ENCODE measurements around the gene MGP. TPM values are rescaled to one million over a fixed set of nuclear protein-coding genes. Genes with fewer than 3 reads are reported as not detected.

MGP gene
- total RNA-seq, 2 experiments from 2014 or later = 0.21 to 0.34 TPM

- ChIA-PET CTCF (interaction anchor here (0.8 to 2.1 kb wide), 3 partner anchors 8 to 368 kb away, joined by 3 to 10 read pairs (median 4); partner anchors contain the start of gene RERG), POLR2A (no interaction called here)
- Mint-ChIP-seq H3K36me3 (ENCODE audit: low read depth) (no peaks in the 10 kb centered on the region), H3K27me3 (ENCODE audit: low read depth) (no peaks in the 10 kb centered on the region), H3K4me1 (ENCODE audit: low read depth) (no peaks in the 10 kb centered on the region), H3K9me3 (ENCODE audit: insufficient read depth) (no peaks in the 10 kb centered on the region), H3K27ac (no peak overlapping the region), H3K4me3 (no peak overlapping the region)
- no peak for DNase-seq
- no peak for ATAC-seq
These were observed 32.8 kb downstream of the MGP start for GRCh38 chr12:14852880-14853279.

- Mint-ChIP-seq H3K9me3 (ENCODE audit: insufficient read depth) (no peaks in the 10 kb centered on the region), H3K4me1 (ENCODE audit: low read depth) (peaks cover 3% of the 10 kb centered on the region), H3K27ac (no peak overlapping the region), H3K27me3 (ENCODE audit: low read depth) (no peaks in the 10 kb centered on the region), H3K4me3 (no peak overlapping the region), H3K36me3 (ENCODE audit: low read depth) (no peaks in the 10 kb centered on the region)
- ChIA-PET CTCF (interaction anchor here (1.4 kb wide), 1 partner anchor 9 kb away, joined by 5 read pairs; no protein-coding TSS in a partner anchor), POLR2A (interaction anchor here (0.6 kb wide), 1 partner anchor 120 kb away, joined by 3 read pairs; no protein-coding TSS in a partner anchor)
- DNase-seq = no peak
- no peak for ATAC-seq
These were observed 34.6 kb downstream of the MGP start for GRCh38 chr12:14850929-14851663.

- CTCF ChIA-PET = interaction anchor here (0.7 to 6.7 kb wide), 5 partner anchors 9 to 420 kb away, joined by 3 to 89 read pairs (median 3); no protein-coding TSS in a partner anchor
- H3K4me1 Mint-ChIP-seq (ENCODE audit: low read depth) = peaks cover 4% of the 10 kb centered on the region
These were observed 36.0 kb downstream of the MGP start for GRCh38 chr12:14849661-14850060.

GRCh38 chr12:14846876-14847580 lies 38.6 kb downstream of the MGP start:
- no peak overlapping the region for H3K4me3 Mint-ChIP-seq
- H3K27me3 Mint-ChIP-seq (ENCODE audit: low read depth) = no peaks in the 10 kb centered on the region
- no peak for ATAC-seq
- ChIA-PET POLR2A (no interaction called here), CTCF (interaction anchor here (0.8 to 6.7 kb wide), 14 partner anchors 9 to 374 kb away, joined by 3 to 89 read pairs (median 3); partner anchors contain the start of genes ERP27 and RERG)
- H3K27ac Mint-ChIP-seq = no peak overlapping the region
- no peak for DNase-seq
- no peaks in the 10 kb centered on the region for H3K9me3 Mint-ChIP-seq (ENCODE audit: insufficient read depth)
- H3K4me1 Mint-ChIP-seq (ENCODE audit: low read depth) = peaks cover 4% of the 10 kb centered on the region
- no peaks in the 10 kb centered on the region for H3K36me3 Mint-ChIP-seq (ENCODE audit: low read depth)

More at GRCh38 chr12:14849661-14850060, 36.0 kb downstream of the MGP start:
- Mint-ChIP-seq H3K4me3 (no peak overlapping the region), H3K36me3 (ENCODE audit: low read depth) (no peaks in the 10 kb centered on the region), H3K27ac (no peak overlapping the region), H3K9me3 (ENCODE audit: insufficient read depth) (no peaks in the 10 kb centered on the region), H3K27me3 (ENCODE audit: low read depth) (no peaks in the 10 kb centered on the region)
- ATAC-seq = no peak
- no peak for DNase-seq
- POLR2A ChIA-PET = no interaction called here

- DNase-seq = no peak
- Mint-ChIP-seq H3K27me3 (ENCODE audit: low read depth) (no peaks in the 10 kb centered on the region), H3K4me3 (no peak overlapping the region), H3K4me1 (ENCODE audit: low read depth) (peaks cover 4% of the 10 kb centered on the region), H3K27ac (no peak overlapping the region), H3K9me3 (ENCODE audit: insufficient read depth) (no peaks in the 10 kb centered on the region), H3K36me3 (ENCODE audit: low read depth) (no peaks in the 10 kb centered on the region)
- ChIA-PET CTCF (interaction anchor here (0.6 to 6.7 kb wide), 20 partner anchors 9 to 375 kb away, joined by 3 to 89 read pairs (median 3); partner anchors contain the start of genes ERP27 and RERG), POLR2A (interaction anchor here (0.6 kb wide), 1 partner anchor 157 kb away, joined by 3 read pairs; no protein-coding TSS in a partner anchor)
- ATAC-seq = no peak
These were observed 39.5 kb downstream of the MGP start for GRCh38 chr12:14846042-14846587.

GRCh38 chr12:14845350-14845750 lies 40.3 kb downstream of the MGP start:
- ATAC-seq (peak; percentile 53), DNase-seq (peak; percentile 61)
- Mint-ChIP-seq H3K27me3 (ENCODE audit: low read depth) (no peaks in the 10 kb centered on the region), H3K9me3 (ENCODE audit: insufficient read depth) (no peaks in the 10 kb centered on the region), H3K4me3 (no peak overlapping the region), H3K27ac (peak overlapping the region; percentile 0), H3K36me3 (ENCODE audit: low read depth) (no peaks in the 10 kb centered on the region), H3K4me1 (ENCODE audit: low read depth) (peaks cover 4% of the 10 kb centered on the region)
- ChIA-PET POLR2A (interaction anchor here (0.6 kb wide), 1 partner anchor 157 kb away, joined by 3 read pairs; no protein-coding TSS in a partner anchor), CTCF (interaction anchor here (0.6 to 6.7 kb wide), 18 partner anchors 8 to 376 kb away, joined by 3 to 89 read pairs (median 3); partner anchors contain the start of gene RERG)

GRCh38 chr12:14844401-14844800 lies 41.3 kb downstream of the MGP start:
- ChIA-PET POLR2A (no interaction called here), CTCF (interaction anchor here (0.8 to 6.7 kb wide), 5 partner anchors 8 to 377 kb away, joined by 3 to 89 read pairs (median 6); partner anchors contain the start of gene RERG)
- no peak for ATAC-seq
- H3K4me1 Mint-ChIP-seq (ENCODE audit: low read depth) = peaks cover 4% of the 10 kb centered on the region
- no peak overlapping the region for H3K27ac Mint-ChIP-seq
- no peaks in the 10 kb centered on the region for H3K9me3 Mint-ChIP-seq (ENCODE audit: insufficient read depth)
- H3K36me3 Mint-ChIP-seq (ENCODE audit: low read depth) = no peaks in the 10 kb centered on the region
- H3K4me3 Mint-ChIP-seq = no peak overlapping the region
- DNase-seq = no peak
- peaks cover 4% of the 10 kb centered on the region for H3K27me3 Mint-ChIP-seq (ENCODE audit: low read depth)

GRCh38 chr12:14843425-14843887 lies 42.2 kb downstream of the MGP start, which contains the start of gene ART4:
ART4 (minus strand) TSS chr12:14843526; CDS start chr12:14843113, 413 bp downstream.
- H3K36me3 Mint-ChIP-seq (ENCODE audit: low read depth) = no peaks in the 10 kb centered on the region
- DNase-seq (no peak), ATAC-seq (no peak)
- H3K27me3 Mint-ChIP-seq (ENCODE audit: low read depth) = peaks cover 5% of the 10 kb centered on the region
- H3K4me3 Mint-ChIP-seq = no peak within 1 kb of the TSS
- H3K4me1 Mint-ChIP-seq (ENCODE audit: low read depth) = peaks cover 4% of the 10 kb centered on the region
- CTCF ChIA-PET = interaction anchor here (1.9 kb wide), 1 partner anchor 152 kb away, joined by 7 read pairs; no protein-coding TSS in a partner anchor
- POLR2A ChIA-PET = no interaction called here
- no peak within 1 kb of the TSS for H3K27ac Mint-ChIP-seq
- H3K9me3 Mint-ChIP-seq (ENCODE audit: insufficient read depth) = no peaks in the 10 kb centered on the region

- no peak overlapping the region for H3K4me3 Mint-ChIP-seq
- H3K36me3 Mint-ChIP-seq (ENCODE audit: low read depth) = no peaks in the 10 kb centered on the region
- H3K27ac Mint-ChIP-seq = no peak overlapping the region
- ATAC-seq (no peak), DNase-seq (no peak)
- peaks cover 5% of the 10 kb centered on the region for H3K27me3 Mint-ChIP-seq (ENCODE audit: low read depth)
- H3K9me3 Mint-ChIP-seq (ENCODE audit: insufficient read depth) = no peaks in the 10 kb centered on the region
- ChIA-PET CTCF (interaction anchor here (1.6 to 1.9 kb wide), 2 partner anchors 14 to 153 kb away, joined by 4 to 7 read pairs; no protein-coding TSS in a partner anchor), POLR2A (no interaction called here)
- peaks cover 4% of the 10 kb centered on the region for H3K4me1 Mint-ChIP-seq (ENCODE audit: low read depth)
These were observed 43.3 kb downstream of the MGP start for GRCh38 chr12:14842315-14842714.

GRCh38 chr12:14841761-14842160 lies 43.9 kb downstream of the MGP start:
- Mint-ChIP-seq H3K4me3 (no peak overlapping the region), H3K27me3 (ENCODE audit: low read depth) (peaks cover 5% of the 10 kb centered on the region), H3K4me1 (ENCODE audit: low read depth) (peaks cover 4% of the 10 kb centered on the region), H3K36me3 (ENCODE audit: low read depth) (no peaks in the 10 kb centered on the region), H3K27ac (no peak overlapping the region), H3K9me3 (ENCODE audit: insufficient read depth) (no peaks in the 10 kb centered on the region)
- DNase-seq = no peak
- ATAC-seq = no peak
- ChIA-PET POLR2A (no interaction called here), CTCF (interaction anchor here (1.6 to 1.9 kb wide), 2 partner anchors 13 to 154 kb away, joined by 4 to 7 read pairs; no protein-coding TSS in a partner anchor)

- ChIA-PET POLR2A (no interaction called here), CTCF (interaction anchor here (0.7 to 1.6 kb wide), 2 partner anchors 9 to 12 kb away, joined by 3 to 4 read pairs; no protein-coding TSS in a partner anchor)
These were observed 45.0 kb downstream of the MGP start for GRCh38 chr12:14840616-14841015.

More at GRCh38 chr12:14840616-14841015, 45.0 kb downstream of the MGP start:
- Mint-ChIP-seq H3K36me3 (ENCODE audit: low read depth) (no peaks in the 10 kb centered on the region), H3K4me1 (ENCODE audit: low read depth) (no peaks in the 10 kb centered on the region), H3K9me3 (ENCODE audit: insufficient read depth) (no peaks in the 10 kb centered on the region), H3K4me3 (no peak overlapping the region), H3K27ac (no peak overlapping the region), H3K27me3 (ENCODE audit: low read depth) (peaks cover 9% of the 10 kb centered on the region)
- DNase-seq (no peak), ATAC-seq (no peak)

Measured in activated CD8-positive, alpha-beta T cell treated with anti-CD3 and anti-CD28 coated beads, Interleukin-2, amount 10 ng/mL, durations not matched to agents 7 days and 5 days (primary cell).